DND-41 (cell line): Measurements from ENCODE around the gene ALG1.
"Not testable (repeated sequence)": the region's sequence is repeated elsewhere in the genome, so short reads cannot be mapped to it uniquely, and the experiment has no call there.

Source experiments
- ATAC-seq: fragments of 200-7000 bp; cut with Tn5 transposase; 3 replicates; pipeline ENCODE4 v1.9.1; 2021; ENCODE audit warnings: low read depth; ENCODE audit not compliant: insufficient read depth
- DNase-seq: peaks from one replicate; pipeline ENCODE4 v3.0.0-alpha.2; 2020
- H2AFZ ChIP-seq: 2 replicates; pipeline ENCODE4 v1.6.0; 2012; ENCODE audit warnings: low read depth, low read length
- H3K27ac ChIP-seq: 2 replicates; pipeline ENCODE4 v1.5.1; 2012; ENCODE audit warnings: low read length, inconsistent platforms
- H3K27me3 ChIP-seq: fragments of 200-600 bp; sonication (generic); 2 replicates; pipeline ENCODE4 v1.6.0; 2012; ENCODE audit warnings: low read length, mild to moderate bottlenecking, inconsistent platforms; ENCODE audit not compliant: insufficient read depth, poor library complexity
- H3K36me3 ChIP-seq: 2 replicates; pipeline ENCODE4 v1.5.1; 2012; ENCODE audit warnings: low read length, inconsistent platforms; ENCODE audit not compliant: insufficient read depth
- H3K4me1 ChIP-seq: 2 replicates; pipeline ENCODE4 v1.5.1; 2012; ENCODE audit warnings: mild to moderate bottlenecking, low read length; ENCODE audit not compliant: insufficient read depth
- H3K4me2 ChIP-seq: 2 replicates; pipeline ENCODE4 v1.6.0; 2012; ENCODE audit warnings: mild to moderate bottlenecking, moderate library complexity, low read length, inconsistent platforms; ENCODE audit not compliant: insufficient read depth
- H3K4me3 ChIP-seq, 2 experiments: fragments of 200-600 bp in 1 of 2; shearing (Covaris generic) in 1 of 2; 2 replicates each; pipeline ENCODE4 v1.5.1; 2012 to 2016; ENCODE audit warnings: inconsistent platforms in 2 of 2, low read length in 2 of 2, mild to moderate bottlenecking in 2 of 2, low read depth in 1 of 2, moderate library complexity in 1 of 2
- H3K79me2 ChIP-seq: 2 replicates; pipeline ENCODE4 v1.6.0; 2012; ENCODE audit warnings: low read length, inconsistent platforms; ENCODE audit not compliant: insufficient read depth
- H3K9ac ChIP-seq: 2 replicates; pipeline ENCODE4 v1.6.0; 2012; ENCODE audit warnings: low read depth, mild to moderate bottlenecking, inconsistent platforms, low read length, moderate library complexity
- H3K9me3 ChIP-seq: 2 replicates; pipeline ENCODE4 v1.5.1; 2012; ENCODE audit warnings: low read length, moderate library complexity, mild to moderate bottlenecking, inconsistent platforms; ENCODE audit not compliant: insufficient read depth, severe bottlenecking
- H4K20me1 ChIP-seq: 2 replicates; pipeline ENCODE4 v1.6.0; 2012; ENCODE audit warnings: low read length; ENCODE audit not compliant: insufficient read depth

Gene ALG1

GRCh38 chr16:5132915-5133600, 61.4 kb downstream of the ALG1 start:
- H3K27ac ChIP-seq, H2AFZ ChIP-seq, DNase-seq, H3K9me3 ChIP-seq, H3K36me3 ChIP-seq, H3K27me3 ChIP-seq, H3K4me3 ChIP-seq, H3K4me2 ChIP-seq, H3K9ac ChIP-seq, ATAC-seq, H3K4me1 ChIP-seq, H3K79me2 ChIP-seq, H4K20me1 ChIP-seq: not testable (repeated sequence)

GRCh38 chr16:5134739-5135452, 63.3 kb downstream of the ALG1 start:
- H3K4me3 ChIP-seq, H3K4me1 ChIP-seq, DNase-seq, H3K79me2 ChIP-seq, H3K9me3 ChIP-seq, H3K36me3 ChIP-seq, H4K20me1 ChIP-seq, H3K27me3 ChIP-seq, H3K9ac ChIP-seq, ATAC-seq, H2AFZ ChIP-seq, H3K27ac ChIP-seq, H3K4me2 ChIP-seq: not testable (repeated sequence)
